OCI-LY1 (cell line): ENCODE measurements around the gene ADA.

Experiments used
- H2AFZ ChIP-seq: fragments of 200-600 bp; sonication (generic), shearing (Covaris generic); 2 replicates; pipeline ENCODE4 v1.6.0; 2014; ENCODE audit warnings: antibody characterized with exemption, mild to moderate bottlenecking, low read length
- H3F3A ChIP-seq: fragments of 200-600 bp; sonication (generic), shearing (Covaris generic); 2 replicates; pipeline ENCODE4 v1.6.0; 2014; ENCODE audit warnings: mild to moderate bottlenecking, antibody characterized with exemption, low read length, moderate library complexity; ENCODE audit not compliant: insufficient read depth
- H3K27ac ChIP-seq: fragments of 200-600 bp; sonication (generic); 2 replicates; pipeline ENCODE4 v1.5.1; 2014; ENCODE audit warnings: low read length, mixed run types, mild to moderate bottlenecking, low read depth; ENCODE audit not compliant: poor library complexity, severe bottlenecking
- H3K27me3 ChIP-seq: fragments of 200-600 bp; sonication (generic); 2 replicates; pipeline ENCODE4 v1.6.0; 2014; ENCODE audit warnings: antibody characterized with exemption, mild to moderate bottlenecking, low read length, moderate library complexity; ENCODE audit not compliant: insufficient read depth
- H3K36me3 ChIP-seq: fragments of 200-600 bp; sonication (generic); 2 replicates; pipeline ENCODE4 v1.6.1; 2014; ENCODE audit warnings: mild to moderate bottlenecking, antibody characterized with exemption, low read length, moderate library complexity, mixed read lengths; ENCODE audit not compliant: insufficient read depth
- H3K4me1 ChIP-seq: fragments of 200-600 bp; sonication (generic); 2 replicates; pipeline ENCODE4 v1.5.1; 2014; ENCODE audit warnings: mild to moderate bottlenecking, low read length, moderate library complexity; ENCODE audit not compliant: insufficient read depth, severe bottlenecking
- H3K4me2 ChIP-seq: fragments of 200-600 bp; sonication (generic), shearing (Covaris generic); 2 replicates; pipeline ENCODE4 v1.6.1; 2014; ENCODE audit warnings: low read length
- H3K4me3 ChIP-seq: fragments of 200-600 bp; sonication (generic); 2 replicates; pipeline ENCODE4 v1.5.1; 2014; ENCODE audit warnings: low read length, low read depth, mild to moderate bottlenecking, mixed read lengths; ENCODE audit not compliant: poor library complexity, severe bottlenecking
- H3K79me2 ChIP-seq: fragments of 200-600 bp; shearing (Covaris generic); 2 replicates; pipeline ENCODE4 v1.6.1; 2016; ENCODE audit warnings: mixed run types, low read length, mixed read lengths; ENCODE audit not compliant: insufficient read depth
- H3K9ac ChIP-seq: fragments of 200-600 bp; sonication (generic), shearing (Covaris generic); 2 replicates; pipeline ENCODE4 v1.6.1; 2014; ENCODE audit warnings: mild to moderate bottlenecking, low read length, mixed read lengths
- H3K9me2 ChIP-seq: fragments of 200-600 bp; sonication (generic), shearing (Covaris generic); 2 replicates; pipeline ENCODE4 v1.6.1; 2014; ENCODE audit warnings: low read depth, mild to moderate bottlenecking, low read length, mixed read lengths
- H3K9me3 ChIP-seq: fragments of 200-600 bp; shearing (Covaris generic); 2 replicates; pipeline ENCODE4 v1.6.1; 2014; ENCODE audit warnings: low read length, mixed read lengths
- H4K20me1 ChIP-seq: fragments of 200-600 bp; sonication (generic), shearing (Covaris generic); 2 replicates; pipeline ENCODE4 v1.6.0; 2016; ENCODE audit warnings: mild to moderate bottlenecking, low read length; ENCODE audit not compliant: insufficient read depth
- CTCF ChIP-seq: fragments of 200-600 bp; sonication (generic), shearing (Covaris generic); IDR thresholded peaks from 2 replicates; pipeline ENCODE4 v1.5.1; 2017; ENCODE audit warnings: mild to moderate bottlenecking, antibody characterized with exemption, low read length, moderate library complexity, mixed read lengths
- EZH2 ChIP-seq: fragments of 200-600 bp; sonication (generic), shearing (Covaris generic); IDR thresholded peaks from 2 replicates; pipeline ENCODE4 v1.8.0; 2017; ENCODE audit warnings: borderline replicate concordance, mixed run types, mild to moderate bottlenecking, antibody characterized with exemption, low read length, moderate library complexity, mixed read lengths

ADA gene

GRCh38 chr20:44593751-44594150, 57.7 kb downstream of the ADA start:
- Histone ChIP-seq H3F3A (no peaks in the 10 kb centered on the region), H3K4me3 (no peak overlapping the region), H3K4me1 (peaks cover 67% of the 10 kb centered on the region), H2AFZ (no peak overlapping the region), H3K79me2 (no peaks in the 10 kb centered on the region), H3K27ac (no peak overlapping the region), H3K4me2 (no peak overlapping the region), H3K9me3 (no peaks in the 10 kb centered on the region), H3K36me3 (peaks cover 15% of the 10 kb centered on the region), H3K27me3 (no peaks in the 10 kb centered on the region), H3K9ac (no peak overlapping the region), H3K9me2 (no peaks in the 10 kb centered on the region), H4K20me1 (no peaks in the 10 kb centered on the region)
- no peak for TF ChIP-seq CTCF
- no peak for TF ChIP-seq EZH2

- Histone ChIP-seq H3K9me3 (no peaks in the 10 kb centered on the region), H3K9ac (no peak overlapping the region), H3K36me3 (peaks cover 15% of the 10 kb centered on the region), H4K20me1 (no peaks in the 10 kb centered on the region), H3K27ac (peak overlapping the region; percentile 31), H2AFZ (no peak overlapping the region), H3K4me3 (no peak overlapping the region), H3K79me2 (no peaks in the 10 kb centered on the region), H3K9me2 (no peaks in the 10 kb centered on the region), H3K27me3 (no peaks in the 10 kb centered on the region), H3K4me1 (peaks cover 67% of the 10 kb centered on the region), H3K4me2 (no peak overlapping the region), H3F3A (no peaks in the 10 kb centered on the region)
- TF ChIP-seq CTCF (no peak), EZH2 (no peak)
Observed at GRCh38 chr20:44592366-44592765, 59.1 kb downstream of the ADA start.

GRCh38 chr20:44590980-44591778, 60.3 kb downstream of the ADA start:
- Histone ChIP-seq H3K27ac (peak overlapping the region; percentile 52), H3K27me3 (no peaks in the 10 kb centered on the region), H3K9me2 (no peaks in the 10 kb centered on the region), H3K36me3 (peaks cover 15% of the 10 kb centered on the region), H2AFZ (no peak overlapping the region), H4K20me1 (no peaks in the 10 kb centered on the region), H3K4me1 (peaks cover 67% of the 10 kb centered on the region), H3K4me2 (peak overlapping the region; percentile 18; the same call in 1 of the 2 replicates), H3K79me2 (no peaks in the 10 kb centered on the region), H3K9ac (no peak overlapping the region; the same call in 1 of the 2 replicates), H3F3A (peaks cover 6% of the 10 kb centered on the region; the same call in 1 of the 2 replicates), H3K9me3 (no peaks in the 10 kb centered on the region), H3K4me3 (no peak overlapping the region)
- no peak for TF ChIP-seq EZH2
- no peak for TF ChIP-seq CTCF
